HepG2 (cell line): Measurements from ENCODE around the gene PNPLA1.

Experiments
- CBX1 ChIP-seq: IDR thresholded peaks from one replicate; pipeline ENCODE4 v1.6.1; 2016; ENCODE audit warnings: antibody characterized with exemption, low read depth
- JUND ChIP-seq: sonication (generic); formaldehyde crosslinking; IDR thresholded peaks from 2 replicates; pipeline ENCODE4 v1.8.0; 2022; ENCODE audit warnings: mild to moderate bottlenecking, missing genetic modification reagents
- RXRB ChIP-seq: IDR thresholded peaks from 2 replicates; pipeline ENCODE4 v1.6.1; 2016; ENCODE audit warnings: borderline replicate concordance, missing genetic modification reagents, missing compliant biosample characterization
- SRSF1 ChIP-seq: fragments of 200-400 bp; formaldehyde crosslinking; optimal IDR thresholded peaks from 2 replicates; pipeline ENCODE3; 2017; ENCODE audit warnings: mild to moderate bottlenecking, low read depth, low read length, moderate library complexity
- ZBTB21 ChIP-seq: sonication (generic); formaldehyde crosslinking; IDR thresholded peaks from 2 replicates; pipeline ENCODE4 v1.4.0; 2020; ENCODE audit warnings: missing genetic modification reagents
- ZNF24 ChIP-seq: fragments of 450-650 bp; IDR thresholded peaks from 2 replicates; pipeline ENCODE4 v1.6.1; 2017; ENCODE audit warnings: antibody characterized with exemption, mild to moderate bottlenecking
- ZNF564 ChIP-seq: sonication (generic); formaldehyde crosslinking; IDR thresholded peaks from 2 replicates; pipeline ENCODE4 v1.8.1; 2023; ENCODE audit warnings: mild to moderate bottlenecking, missing genetic modification reagents
- TF ChIP-seq, protein P1 (sequence below): sonication (generic); formaldehyde crosslinking; IDR thresholded peaks from 2 replicates; pipeline ENCODE4 v1.5.0; 2020; ENCODE audit warnings: mild to moderate bottlenecking, low read depth, missing genetic modification reagents, borderline replicate concordance

DNA sequence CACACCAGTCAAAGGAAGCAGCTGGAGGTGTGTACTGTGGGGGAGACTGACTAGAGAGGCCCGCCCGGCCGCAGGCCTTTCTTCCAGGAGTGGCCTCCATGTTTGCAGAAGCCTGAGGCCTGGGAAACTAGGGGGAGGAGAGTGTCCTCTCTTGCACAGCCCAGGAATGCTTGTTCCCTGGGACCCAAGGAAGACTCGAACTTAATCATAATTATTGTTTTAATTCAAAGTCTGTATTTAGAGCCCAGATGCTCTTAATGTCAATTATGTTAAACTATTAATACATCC, 43.7 kb downstream of the PNPLA1 start:
- TF ChIP-seq ZNF564 (no peak), SRSF1 (no peak), CBX1 (no peak), JUND (CRISPR knock-in tag) (no peak), RXRB (CRISPR knock-in tag) (no peak), ZNF24 (no peak), ZBTB21 (CRISPR knock-in tag) (no peak)
- TF ChIP-seq, protein P1, sequence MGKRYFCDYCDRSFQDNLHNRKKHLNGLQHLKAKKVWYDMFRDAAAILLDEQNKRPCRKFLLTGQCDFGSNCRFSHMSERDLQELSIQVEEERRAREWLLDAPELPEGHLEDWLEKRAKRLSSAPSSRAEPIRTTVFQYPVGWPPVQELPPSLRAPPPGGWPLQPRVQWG (CRISPR knock-in tag), result no peak
